Embryonic facial prominence (tissue), 1 donor: ENCODE results near the gene ZDHHC14.

Experiments used
- DNase-seq: peaks from one replicate; pipeline ENCODE4 v3.0.0-alpha.2; 2016; ENCODE audit errors: extremely low spot score

Gene ZDHHC14

GRCh38 chr6:157597461-157598312 is 216.7 kb downstream of the ZDHHC14 start:
- no peak for DNase-seq

GRCh38 chr6:157599191-157599590 is 218.2 kb downstream of the ZDHHC14 start:
- DNase-seq = no peak

- DNase-seq = no peak
Observed at GRCh38 chr6:157600807-157601206, 219.8 kb downstream of the ZDHHC14 start.

GRCh38 chr6:157602521-157603295 is 221.7 kb downstream of the ZDHHC14 start:
- no peak for DNase-seq

GRCh38 chr6:157603314-157603940 is 222.4 kb downstream of the ZDHHC14 start:
- no peak for DNase-seq

GRCh38 chr6:157603971-157604370 is 223.0 kb downstream of the ZDHHC14 start:
- DNase-seq = no peak

- no peak for DNase-seq
Observed at GRCh38 chr6:157604816-157605215, 223.8 kb downstream of the ZDHHC14 start.

GRCh38 chr6:157605484-157605883 is 224.5 kb downstream of the ZDHHC14 start:
- DNase-seq = no peak

GRCh38 chr6:157606516-157606915 is 225.5 kb downstream of the ZDHHC14 start:
- no peak for DNase-seq

- DNase-seq = no peak
Observed at GRCh38 chr6:157607317-157608109, 226.5 kb downstream of the ZDHHC14 start.

- DNase-seq = no peak
Observed at GRCh38 chr6:157608221-157609075, 227.5 kb downstream of the ZDHHC14 start.

GRCh38 chr6:157609117-157609516 is 228.1 kb downstream of the ZDHHC14 start:
- no peak for DNase-seq

- DNase-seq = no peak
Observed at GRCh38 chr6:157609556-157609955, 228.6 kb downstream of the ZDHHC14 start.

GRCh38 chr6:157610451-157610999 is 229.5 kb downstream of the ZDHHC14 start:
- no peak for DNase-seq

GRCh38 chr6:157611406-157611805 is 230.4 kb downstream of the ZDHHC14 start:
- no peak for DNase-seq

- DNase-seq = no peak
Observed at GRCh38 chr6:157613011-157613522, 232.1 kb downstream of the ZDHHC14 start.

- no peak for DNase-seq
Observed at GRCh38 chr6:157614026-157614568, 233.1 kb downstream of the ZDHHC14 start.

- no peak for DNase-seq
Observed at GRCh38 chr6:157615420-157615769, 234.4 kb downstream of the ZDHHC14 start.

- DNase-seq = no peak
Observed at GRCh38 chr6:157615951-157616350, 235.0 kb downstream of the ZDHHC14 start.

GRCh38 chr6:157620944-157621343 is 240.0 kb downstream of the ZDHHC14 start:
- no peak for DNase-seq
